B cell (primary cell): ENCODE results near the gene PHACTR1. TPM values are rescaled to one million over a fixed set of nuclear protein-coding genes. Genes with fewer than 3 reads are reported as not detected.

Source experiments
- ATAC-seq: fragments of 200-7000 bp; cut with Tn5 transposase; one replicate; pipeline ENCODE4 v1.10.0; 2021; ENCODE audit warnings: low read depth, mild to moderate bottlenecking, moderate number of reproducible peaks, moderate library complexity
- CTCF ChIA-PET: fragments of 350-600 bp; sonication (Branson Sonifier 250); formaldehyde crosslinking; loops from one replicate; lab custom pipeline; 2021; ENCODE audit warnings: antibody characterized with exemption, inconsistent platforms; lab: Charles Lee
- POLR2A ChIA-PET: fragments of 350-600 bp; sonication (Branson Sonifier 250); formaldehyde crosslinking; loops from one replicate; lab custom pipeline; 2021; ENCODE audit warnings: antibody characterized with exemption; lab: Charles Lee
- DNase-seq: peaks from one replicate; pipeline ENCODE4 v3.0.0; 2013
- H2AFZ ChIP-seq: 2 replicates; pipeline ENCODE4 v1.6.1; 2012; ENCODE audit warnings: mild to moderate bottlenecking, low read depth, low read length; ENCODE audit not compliant: insufficient read depth, poor library complexity, severe bottlenecking
- H3K27ac ChIP-seq, 2 donors: 1 replicate in 1 of 2; 2 replicates in 1 of 2; pipeline ENCODE4 v1.5.1; 2012 to 2013; ENCODE audit warnings: low read length in 2 of 2, mild to moderate bottlenecking in 2 of 2, moderate library complexity in 1 of 2
- H3K27me3 ChIP-seq, 4 experiments: fragments of 200-600 bp in 1 of 4; sonication (generic) in 1 of 4; replicated peaks in 1 of 4; 1 replicate in 2 of 4; 2 replicates in 2 of 4; pipeline versions ENCODE4 v1.6.1 to v1.7.0; 2013 to 2016; ENCODE audit warnings: low read length in 3 of 4, mild to moderate bottlenecking in 2 of 4, mixed read lengths in 1 of 4, moderate library complexity in 1 of 4; ENCODE audit not compliant: insufficient read depth in 4 of 4, control insufficient read depth in 3 of 4; ENCODE audit errors: control extremely low read depth in 1 of 4
- H3K36me3 ChIP-seq, 2 experiments: replicated peaks in 1 of 2; 1 replicate in 1 of 2; 2 replicates in 1 of 2; pipeline versions ENCODE4 v1.6.1 to v1.7.1; 2013; ENCODE audit warnings: low read length in 1 of 2; ENCODE audit not compliant: insufficient read depth in 2 of 2, control insufficient read depth in 1 of 2; ENCODE audit errors: control extremely low read depth in 1 of 2, extremely low read depth in 1 of 2
- H3K4me1 ChIP-seq, 2 donors: fragments of 200-600 bp in 1 of 2; sonication (generic) in 1 of 2; 1 replicate in 1 of 2; 2 replicates in 1 of 2; pipeline versions ENCODE4 v1.5.1 to v1.6.1; 2013 to 2017; ENCODE audit warnings: low read length in 2 of 2; ENCODE audit not compliant: control insufficient read depth in 2 of 2, insufficient read depth in 2 of 2
- H3K4me2 ChIP-seq: replicated peaks from 2 replicates; pipeline ENCODE3; 2012; ENCODE audit warnings: mild to moderate bottlenecking, low read depth, low read length; ENCODE audit not compliant: poor library complexity, severe bottlenecking
- H3K4me3 ChIP-seq, 5 experiments: fragments of 200-600 bp in 1 of 5; sonication (generic) in 1 of 5; 1 replicate in 3 of 5; 2 replicates in 2 of 5; pipeline versions ENCODE4 v1.5.1 to v1.7.0; 2011 to 2016; ENCODE audit warnings: low read length in 4 of 5, mild to moderate bottlenecking in 4 of 5, low read depth in 2 of 5, control low read depth in 1 of 5, moderate library complexity in 1 of 5; ENCODE audit not compliant: insufficient read depth in 1 of 5; ENCODE audit errors: control extremely low read depth in 1 of 5, extremely low read depth in 1 of 5
- H3K79me2 ChIP-seq: fragments of 200-600 bp; sonication (generic); one replicate; pipeline ENCODE4 v1.6.0; 2016; ENCODE audit warnings: low read length; ENCODE audit not compliant: control insufficient read depth, insufficient read depth
- H3K9ac ChIP-seq: fragments of 200-600 bp; sonication (generic); 2 replicates; pipeline ENCODE4 v1.6.1; 2017; ENCODE audit warnings: mild to moderate bottlenecking, low read length, moderate library complexity
- H3K9me3 ChIP-seq, 3 donors: one replicate each; pipeline versions ENCODE4 v1.6.1 to v1.7.1; 2013; ENCODE audit warnings: low read length in 2 of 3; ENCODE audit not compliant: control insufficient read depth in 2 of 3, insufficient read depth in 1 of 3; ENCODE audit errors: control extremely low read depth in 1 of 3
- H4K20me1 ChIP-seq: 2 replicates; pipeline ENCODE4 v1.6.0; 2012; ENCODE audit warnings: mild to moderate bottlenecking, low read length; ENCODE audit not compliant: insufficient read depth, control insufficient read depth, poor library complexity, severe bottlenecking
- H3K27ac Mint-ChIP-seq: one replicate; pipeline ENCODE4 v1.8.0; 2021; ENCODE audit warnings: mixed read lengths
- H3K27me3 Mint-ChIP-seq: one replicate; pipeline ENCODE4 v1.8.0; 2021; ENCODE audit warnings: mixed read lengths
- H3K4me1 Mint-ChIP-seq: one replicate; pipeline ENCODE4 v1.8.0; 2021; ENCODE audit warnings: mixed read lengths
- H3K4me3 Mint-ChIP-seq: one replicate; pipeline ENCODE4 v1.8.0; 2021; ENCODE audit warnings: mixed read lengths
- H3K9me3 Mint-ChIP-seq: one replicate; pipeline ENCODE4 v1.8.0; 2022; ENCODE audit warnings: mixed read lengths; ENCODE audit not compliant: insufficient read depth
- CTCF ChIP-seq: fragments of 200-600 bp; IDR thresholded peaks from one replicate; pipeline ENCODE4 v1.8.0; 2022; ENCODE audit warnings: antibody characterized with exemption, mild to moderate bottlenecking
- EZH2 ChIP-seq: IDR thresholded peaks from 2 replicates; pipeline ENCODE4 v1.6.1; 2012; ENCODE audit warnings: borderline replicate concordance, low read depth, mild to moderate bottlenecking, moderate library complexity, low read length; ENCODE audit not compliant: insufficient read depth, poor library complexity, severe bottlenecking
- WGBS: methylation state at CpG from one replicate; pipeline ENCODE4 v1.1.5; 2013; ENCODE audit warnings: missing lambda C conversion rate; ENCODE audit not compliant: insufficient coverage; 5-methylcytosine and 5-hydroxymethylcytosine counted together
- intact Hi-C: fragments of 100-400 bp; cut with micrococcal nuclease; formaldehyde crosslinking; loops from one replicate; pipeline ENCODE4 v1.10.0; 2022
- polyA plus RNA-seq: library from polyadenylated mRNA; depleted of rRNA; stranded (reverse); fragments of >200 nt; gene quantifications from 2 replicates; pipeline ENCODE4 v1.2.3, GENCODE V29; 2012
- total RNA-seq, 2 donors: library from RNA; stranded (reverse); fragments of 120-200 nt in 1 of 2; gene quantifications; 1 replicate in 1 of 2; 2 replicates in 1 of 2; pipeline versions ENCODE4 v1.2.3 to v1.2.4, GENCODE V29; 2013 to 2022

PHACTR1 gene
- total and polyA plus RNA-seq, 2 donors (not counting 1 experiment from before 2014, with no cell fraction given) = 30.2 to 129 TPM

DNA sequence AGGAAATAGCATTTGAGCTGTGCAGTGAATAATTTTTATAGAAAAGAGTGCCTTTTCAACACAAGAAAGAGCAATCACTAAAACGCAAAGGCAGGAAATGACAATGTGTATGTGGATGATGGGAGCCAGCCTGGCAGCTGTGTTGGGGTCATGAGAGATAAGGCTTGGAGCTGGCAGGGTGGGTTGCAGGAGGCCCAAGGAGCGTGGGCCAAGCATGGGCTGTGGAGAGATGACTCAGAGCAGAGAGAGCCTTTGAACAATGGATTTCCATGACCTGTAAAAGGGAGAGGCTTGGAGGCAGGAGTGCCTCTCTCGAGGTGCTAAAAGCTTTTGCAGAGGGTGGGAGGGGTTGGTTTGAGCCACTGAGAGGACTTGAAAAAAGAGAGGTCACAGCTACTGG lies 618.4 kb downstream of the PHACTR1 start:
- Mint-ChIP-seq H3K4me1 (peaks cover 36% of the 10 kb centered on the region), H3K27me3 (no peaks in the 10 kb centered on the region), H3K27ac (no peak overlapping the region), H3K9me3 (no peaks in the 10 kb centered on the region), H3K4me3 (no peak overlapping the region)
- H3K4me1 ChIP-seq = peaks cover 28 to 29% of the 10 kb centered on the region in 2 donors
- no peaks in the 10 kb centered on the region for H4K20me1 ChIP-seq
- CTCF ChIA-PET = interaction anchor here (0.7 to 9.8 kb wide), 16 partner anchors 20 to 1955 kb away, joined by 3 to 238 read pairs (median 6); partner anchors contain the start of genes NOL7 and SIRT5
- H3K36me3 ChIP-seq = no peaks in the 10 kb centered on the region
- no peak for ATAC-seq
- no peaks in the 10 kb centered on the region for H3K79me2 ChIP-seq
- no peaks in the 10 kb centered on the region for H3K9me3 ChIP-seq
- WGBS = 48% methylated on average over 3 of the region's 3 CpGs
- no peak overlapping the region for H3K27ac ChIP-seq
- H2AFZ ChIP-seq = no peak overlapping the region
- POLR2A ChIA-PET = no interaction called here
- intact Hi-C loops = no loop called here
- no peak overlapping the region for H3K9ac ChIP-seq
- H3K4me3 ChIP-seq = no peak overlapping the region
- TF ChIP-seq CTCF (no peak), EZH2 (no peak)
- no peak overlapping the region for H3K4me2 ChIP-seq
- no peaks in the 10 kb centered on the region for H3K27me3 ChIP-seq
- DNase-seq = no peak

GRCh38 chr6:13336553-13336952 lies 620.0 kb downstream of the PHACTR1 start:
- POLR2A ChIA-PET = no interaction called here
- H3K9ac ChIP-seq = no peak overlapping the region
- H3K27me3 Mint-ChIP-seq = no peaks in the 10 kb centered on the region
- peaks cover 0 to 4% (median 2%) of the 10 kb centered on the region in 3 donors for H3K9me3 ChIP-seq
- no peak overlapping the region for H2AFZ ChIP-seq
- H3K27ac Mint-ChIP-seq = peak overlapping the region; percentile 5
- no peak overlapping the region for H3K27ac ChIP-seq
- no peaks in the 10 kb centered on the region for H3K9me3 Mint-ChIP-seq
- CTCF ChIA-PET = interaction anchor here (0.8 to 4.8 kb wide), 16 partner anchors 8 to 288 kb away, joined by 3 to 56 read pairs (median 10); partner anchors contain the start of genes NOL7, SIRT5 and TBC1D7
- H3K4me2 ChIP-seq = peak overlapping the region; percentile 48
- no peaks in the 10 kb centered on the region for H3K79me2 ChIP-seq
- ATAC-seq (peak; percentile 81), DNase-seq (peak; percentile 84)
- no peak overlapping the region for H3K4me3 Mint-ChIP-seq
- H4K20me1 ChIP-seq = no peaks in the 10 kb centered on the region
- no peaks in the 10 kb centered on the region for H3K27me3 ChIP-seq
- intact Hi-C loops = loop anchor here (1.0 to 2.0 kb wide), 6 partner anchors 18 to 239 kb away; no protein-coding TSS in a partner anchor
- H3K4me3 ChIP-seq = no peak overlapping the region
- no peaks in the 10 kb centered on the region for H3K36me3 ChIP-seq
- WGBS = 55% methylated on average over 6 of the region's 11 CpGs
- peaks cover 46% of the 10 kb centered on the region for H3K4me1 Mint-ChIP-seq
- TF ChIP-seq EZH2 (no peak), CTCF (peak; percentile 90)
- peaks cover 40% of the 10 kb centered on the region in 2 donors for H3K4me1 ChIP-seq
